Loucy (cell line): ENCODE measurements around the gene TOP2A.

Source experiments
- H2AFZ ChIP-seq: fragments of 200-600 bp; sonication (generic); 2 replicates; pipeline ENCODE4 v1.6.0; 2016; ENCODE audit warnings: antibody characterized with exemption, mild to moderate bottlenecking, low read length, moderate library complexity
- H3F3A ChIP-seq: fragments of 200-600 bp; 2 replicates; pipeline ENCODE4 v1.6.0; 2016; ENCODE audit warnings: antibody characterized with exemption, low read depth, mild to moderate bottlenecking
- H3K27me3 ChIP-seq: fragments of 200-600 bp; sonication (generic); 2 replicates; pipeline ENCODE4 v1.6.1; 2014; ENCODE audit warnings: low read length, mild to moderate bottlenecking; ENCODE audit not compliant: insufficient read depth, poor library complexity, severe bottlenecking
- H3K36me3 ChIP-seq: fragments of 200-600 bp; sonication (generic); 2 replicates; pipeline ENCODE4 v1.6.1; 2016; ENCODE audit warnings: low read length; ENCODE audit not compliant: insufficient read depth
- H3K4me1 ChIP-seq: fragments of 200-600 bp; sonication (generic); 2 replicates; pipeline ENCODE4 v1.5.1; 2014; ENCODE audit warnings: low read length, mild to moderate bottlenecking; ENCODE audit not compliant: insufficient read depth, poor library complexity, severe bottlenecking
- H3K4me2 ChIP-seq: fragments of 200-600 bp; sonication (generic); 2 replicates; pipeline ENCODE4 v1.6.0; 2014; ENCODE audit warnings: antibody characterized with exemption, low read length, low read depth, mild to moderate bottlenecking; ENCODE audit not compliant: poor library complexity, severe bottlenecking
- H3K4me3 ChIP-seq: fragments of 200-600 bp; sonication (generic); 2 replicates; pipeline ENCODE4 v1.5.1; 2014; ENCODE audit warnings: low read length, mild to moderate bottlenecking, mixed read lengths; ENCODE audit not compliant: poor library complexity, severe bottlenecking
- H3K79me2 ChIP-seq: fragments of 200-600 bp; sonication (generic); 2 replicates; pipeline ENCODE4 v1.6.1; 2014; ENCODE audit warnings: low read length; ENCODE audit not compliant: insufficient read depth
- H3K9ac ChIP-seq: fragments of 200-600 bp; sonication (generic); 2 replicates; pipeline ENCODE4 v1.6.0; 2014; ENCODE audit warnings: mild to moderate bottlenecking, low read depth, low read length, moderate library complexity; ENCODE audit not compliant: poor library complexity, severe bottlenecking
- H3K9me2 ChIP-seq: fragments of 200-600 bp; sonication (generic); replicated peaks from 2 replicates; pipeline ENCODE4 v1.6.1; 2016; ENCODE audit warnings: low read depth, low read length, mixed read lengths
- H3K9me3 ChIP-seq: fragments of 200-600 bp; sonication (generic); 2 replicates; pipeline ENCODE4 v1.6.1; 2014; ENCODE audit warnings: mild to moderate bottlenecking, antibody characterized with exemption, low read length, low read depth; ENCODE audit not compliant: insufficient read depth
- H4K20me1 ChIP-seq: fragments of 200-600 bp; sonication (generic); 2 replicates; pipeline ENCODE4 v1.6.0; 2014; ENCODE audit warnings: antibody characterized with exemption, low read length, mild to moderate bottlenecking; ENCODE audit not compliant: insufficient read depth, poor library complexity, severe bottlenecking
- EZH2phosphoT487 ChIP-seq: fragments of 200-600 bp; IDR thresholded peaks from 2 replicates; pipeline ENCODE4 v1.6.1; 2018; ENCODE audit warnings: antibody characterized with exemption, mild to moderate bottlenecking, moderate library complexity, borderline replicate concordance
- TF ChIP-seq, protein P1 (sequence below): fragments of 200-600 bp; sonication (generic); conservative IDR thresholded peaks from 2 replicates; pipeline ENCODE4 v1.5.1; 2014; ENCODE audit warnings: mild to moderate bottlenecking, antibody characterized with exemption, low read length

The TOP2A gene

DNA sequence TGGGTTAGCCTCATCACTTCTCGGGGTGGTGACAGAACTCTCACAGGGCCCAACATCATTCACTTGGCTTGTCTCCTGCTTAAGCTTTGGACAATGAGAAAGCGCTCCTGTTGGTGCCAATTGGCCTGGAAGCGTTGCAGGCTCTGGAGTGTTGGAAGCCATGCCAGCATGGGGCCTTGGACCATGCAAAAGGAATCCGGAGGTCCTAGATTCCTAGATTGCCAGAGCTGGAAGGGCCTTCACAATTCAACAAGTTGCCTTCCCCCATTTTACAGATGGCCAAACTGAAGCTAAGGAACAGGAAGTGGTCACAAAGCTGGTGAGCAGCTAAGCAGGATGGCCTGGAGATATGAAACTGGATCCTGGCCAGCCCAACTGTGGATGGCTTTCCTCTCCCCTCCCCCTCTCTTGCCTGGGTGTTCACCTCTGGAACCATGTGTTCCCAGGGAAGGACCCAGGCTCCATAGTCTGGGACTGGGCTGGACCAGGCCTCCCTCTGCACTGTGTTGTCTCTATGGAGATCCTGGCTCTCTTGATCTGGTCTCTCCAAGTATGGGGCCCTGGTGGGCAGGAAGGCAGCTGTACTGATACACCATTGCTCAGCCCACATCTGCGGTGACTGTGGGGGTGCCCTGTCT is 19.5 kb upstream of the TOP2A start:
- peak overlapping the region; percentile 14 for H3K4me2 ChIP-seq

DNA sequence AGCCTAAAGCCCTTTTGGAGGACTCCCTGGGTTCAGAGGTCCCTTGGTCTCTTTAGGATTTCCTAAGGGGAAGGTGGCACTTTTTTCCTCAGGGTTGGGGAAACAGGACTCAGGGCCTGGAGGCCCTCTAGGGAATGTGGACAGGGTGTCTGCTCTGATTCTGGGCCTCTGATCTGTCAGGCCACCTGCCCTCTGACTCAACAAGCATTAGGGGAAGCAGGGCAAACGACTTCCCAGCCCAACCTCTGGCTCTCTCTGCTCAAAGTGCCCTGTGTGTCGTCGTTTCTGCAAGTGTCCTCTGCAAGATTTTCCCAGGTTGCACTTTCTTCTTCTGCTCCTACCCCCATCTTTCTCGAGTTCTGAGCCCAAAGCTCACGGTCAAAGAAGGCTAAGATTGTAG is 18.9 kb upstream of the TOP2A start:
- Histone ChIP-seq H3K27me3 (no peaks in the 10 kb centered on the region), H3K79me2 (no peaks in the 10 kb centered on the region), H3K4me2 (peak overlapping the region; percentile 14), H3K4me1 (peaks cover 34% of the 10 kb centered on the region), H3K4me3 (no peak overlapping the region), H3K36me3 (no peaks in the 10 kb centered on the region), H2AFZ (no peak overlapping the region), H3K9me3 (no peaks in the 10 kb centered on the region), H3K9ac (peak overlapping the region; percentile 10), H3F3A (no peaks in the 10 kb centered on the region), H4K20me1 (no peaks in the 10 kb centered on the region), H3K9me2 (no peaks in the 10 kb centered on the region)
- TF ChIP-seq EZH2phosphoT487 = no peak
- TF ChIP-seq, protein P1, sequence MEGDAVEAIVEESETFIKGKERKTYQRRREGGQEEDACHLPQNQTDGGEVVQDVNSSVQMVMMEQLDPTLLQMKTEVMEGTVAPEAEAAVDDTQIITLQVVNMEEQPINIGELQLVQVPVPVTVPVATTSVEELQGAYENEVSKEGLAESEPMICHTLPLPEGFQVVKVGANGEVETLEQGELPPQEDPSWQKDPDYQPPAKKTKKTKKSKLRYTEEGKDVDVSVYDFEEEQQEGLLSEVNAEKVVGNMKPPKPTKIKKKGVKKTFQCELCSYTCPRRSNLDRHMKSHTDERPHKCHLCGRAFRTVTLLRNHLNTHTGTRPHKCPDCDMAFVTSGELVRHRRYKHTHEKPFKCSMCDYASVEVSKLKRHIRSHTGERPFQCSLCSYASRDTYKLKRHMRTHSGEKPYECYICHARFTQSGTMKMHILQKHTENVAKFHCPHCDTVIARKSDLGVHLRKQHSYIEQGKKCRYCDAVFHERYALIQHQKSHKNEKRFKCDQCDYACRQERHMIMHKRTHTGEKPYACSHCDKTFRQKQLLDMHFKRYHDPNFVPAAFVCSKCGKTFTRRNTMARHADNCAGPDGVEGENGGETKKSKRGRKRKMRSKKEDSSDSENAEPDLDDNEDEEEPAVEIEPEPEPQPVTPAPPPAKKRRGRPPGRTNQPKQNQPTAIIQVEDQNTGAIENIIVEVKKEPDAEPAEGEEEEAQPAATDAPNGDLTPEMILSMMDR = no peak

More for the DNA sequence above, 19.5 kb upstream of the TOP2A start:
- Histone ChIP-seq H3K9me2 (no peaks in the 10 kb centered on the region), H3K27me3 (no peaks in the 10 kb centered on the region), H3K79me2 (no peaks in the 10 kb centered on the region), H4K20me1 (no peaks in the 10 kb centered on the region), H3K9ac (peak overlapping the region; percentile 14), H2AFZ (no peak overlapping the region), H3K9me3 (no peaks in the 10 kb centered on the region), H3K4me3 (no peak overlapping the region), H3K4me1 (peaks cover 34% of the 10 kb centered on the region), H3F3A (no peaks in the 10 kb centered on the region), H3K36me3 (no peaks in the 10 kb centered on the region)
- TF ChIP-seq, protein P1 = no peak
- no peak for TF ChIP-seq EZH2phosphoT487

DNA sequence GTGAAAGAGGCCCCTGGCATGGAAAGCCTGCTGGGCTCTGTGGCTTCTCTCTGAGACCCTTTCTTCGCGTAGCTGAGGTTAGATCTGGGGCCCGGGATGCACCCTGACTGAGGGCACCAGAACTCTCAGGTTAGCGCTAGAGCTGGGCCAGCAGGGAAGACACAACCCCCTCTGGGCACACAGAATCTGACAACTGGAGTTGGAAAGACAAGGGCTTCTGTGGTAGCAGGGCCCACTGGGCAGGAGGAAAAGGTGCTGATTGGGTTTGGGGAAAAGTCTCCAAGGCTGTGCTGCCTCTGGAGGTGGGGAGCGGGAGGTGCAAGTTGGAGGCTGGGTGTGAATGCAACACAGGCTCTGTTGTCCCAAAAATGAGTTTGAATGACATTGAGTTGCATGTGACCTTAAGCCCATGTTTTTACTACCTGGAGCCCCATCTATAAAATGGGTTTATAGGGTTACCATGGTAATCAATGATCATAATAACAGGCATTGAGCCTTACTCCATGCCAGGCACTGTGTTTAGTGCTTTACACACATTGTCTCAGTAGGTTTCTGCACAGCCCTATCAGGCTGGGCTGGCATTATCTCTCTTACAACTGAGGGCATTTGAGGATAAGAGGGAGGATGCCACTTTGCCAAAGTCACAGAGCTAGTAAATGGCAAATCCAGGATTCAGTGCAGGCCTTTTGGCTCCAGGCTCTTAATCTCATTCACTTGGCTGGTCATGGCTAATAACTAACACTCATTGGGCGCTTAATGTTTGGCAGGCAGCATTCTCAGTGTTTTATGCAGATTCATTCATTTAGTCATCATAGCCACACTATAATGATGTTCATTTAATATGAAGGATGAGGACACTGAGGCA is 16.1 kb upstream of the TOP2A start:
- H3K36me3 ChIP-seq = no peaks in the 10 kb centered on the region
- no peaks in the 10 kb centered on the region for H3K9me3 ChIP-seq
- H3K4me2 ChIP-seq = no peak overlapping the region
- H2AFZ ChIP-seq = peak overlapping the region; percentile 34; the same call in 1 of the 2 replicates
- H3K4me1 ChIP-seq = peaks cover 34% of the 10 kb centered on the region
- TF ChIP-seq EZH2phosphoT487 = no peak
- TF ChIP-seq, protein P1 = peak; percentile 73
- no peaks in the 10 kb centered on the region for H4K20me1 ChIP-seq
- H3K9ac ChIP-seq = peak overlapping the region; percentile 34
- H3K4me3 ChIP-seq = no peak overlapping the region
- H3K79me2 ChIP-seq = no peaks in the 10 kb centered on the region
- H3K9me2 ChIP-seq = no peaks in the 10 kb centered on the region
- H3K27me3 ChIP-seq = no peaks in the 10 kb centered on the region
- H3F3A ChIP-seq = no peaks in the 10 kb centered on the region
